ENCODE results near the gene UEVLD.

- TF ChIP-seq POLR2A (IDR thresholded peaks at IDR 0.05) (no peak), CTCF (IDR thresholded peaks at IDR 0.05) (no peak)
These were observed 62.4 kb downstream of the UEVLD start for GRCh38 chr11:18526130-18526520.
